Esophagus squamous epithelium (tissue), 5 donors: ENCODE results near the gene JARID2. TPM values are rescaled to one million over a fixed set of nuclear protein-coding genes. Genes with fewer than 3 reads are reported as not detected.

Experiments used
- DNase-seq: peaks from one replicate; lab custom pipeline; 2025; lab: John Stamatoyannopoulos, UW
- H3K27ac ChIP-seq, 4 donors: fragments of 200-600 bp; sonication (generic); one replicate each; pipeline ENCODE4 v1.5.1; 2016 to 2019; ENCODE audit warnings: mild to moderate bottlenecking in 1 of 4
- H3K27me3 ChIP-seq, 4 donors: fragments of 200-600 bp; sonication (generic); 1 replicate in 3 of 4; 2 replicates in 1 of 4; pipeline versions ENCODE4 v1.5.1 to v1.6.0; 2017 to 2021; ENCODE audit warnings: antibody characterized with exemption in 1 of 4
- H3K36me3 ChIP-seq, 3 donors: fragments of 200-600 bp; sonication (generic); one replicate each; pipeline ENCODE4 v1.5.1; 2016 to 2019
- H3K4me1 ChIP-seq, 3 donors: fragments of 200-600 bp; sonication (generic); one replicate each; pipeline ENCODE4 v1.5.1; 2017 to 2019
- H3K4me3 ChIP-seq, 4 donors: fragments of 200-600 bp; sonication (generic); 1 replicate in 3 of 4; 2 replicates in 1 of 4; pipeline ENCODE4 v1.5.1; 2016 to 2019; ENCODE audit warnings: mild to moderate bottlenecking in 2 of 4, moderate library complexity in 1 of 4
- H3K9me3 ChIP-seq, 3 donors: fragments of 200-600 bp; sonication (generic); one replicate each; pipeline ENCODE4 v1.5.1; 2016 to 2019
- CTCF ChIP-seq, 6 experiments: fragments of 450-650 bp in 4 of 6; fragments of 200-600 bp in 2 of 6; sonication (generic) in 2 of 6; IDR thresholded peaks; one replicate each; pipeline ENCODE4 v1.5.1; 2016 to 2019; ENCODE audit warnings: antibody characterized with exemption in 6 of 6, mild to moderate bottlenecking in 4 of 6, moderate library complexity in 4 of 6
- POLR2A ChIP-seq, 4 donors: fragments of 450-650 bp; IDR thresholded peaks; one replicate each; pipeline ENCODE4 v1.6.1; 2017; ENCODE audit warnings: antibody characterized with exemption in 4 of 4, mild to moderate bottlenecking in 4 of 4, moderate library complexity in 3 of 4
- WGBS, 2 donors: methylation state at CpG; one replicate each; pipeline ENCODE4 v1.1.5; 2018; 5-methylcytosine and 5-hydroxymethylcytosine counted together
- intact Hi-C: fragments of 100-400 bp; cut with DNase I; formaldehyde crosslinking; loops from one replicate; pipeline ENCODE4 v1.15.0; 2022
- total RNA-seq, 4 donors: library from RNA; depleted of rRNA; stranded (reverse); fragments of >200 nt; gene quantifications; one replicate each; pipeline ENCODE4 v1.1.0, GENCODE V29; 2016
- donor health status: DM: yes; HTN: yes; CAD: no.

The JARID2 gene
- total RNA-seq, 4 donors from 2014 or later = 13.3 to 19.6 (median 16.3) TPM

GRCh38 chr6:15382089-15382488 is 136.2 kb downstream of the JARID2 start:
- TF ChIP-seq POLR2A (IDR thresholded peaks at IDR 0.05) (no peak), CTCF (IDR thresholded peaks at IDR 0.05) (no peak)
- Histone ChIP-seq H3K27ac (no peak overlapping the region), H3K36me3 (no peaks in the 10 kb centered on the region), H3K27me3 (no peaks in the 10 kb centered on the region), H3K9me3 (no peaks in the 10 kb centered on the region), H3K4me1 (peaks cover 3 to 59% (median 10%) of the 10 kb centered on the region in 3 donors), H3K4me3 (no peak overlapping the region)
- 75 to 79% methylated on average over 6 to 7 of the region's 7 CpGs for WGBS, 2 donors
- intact Hi-C loops = no loop called here
- no peak for DNase-seq

DNA sequence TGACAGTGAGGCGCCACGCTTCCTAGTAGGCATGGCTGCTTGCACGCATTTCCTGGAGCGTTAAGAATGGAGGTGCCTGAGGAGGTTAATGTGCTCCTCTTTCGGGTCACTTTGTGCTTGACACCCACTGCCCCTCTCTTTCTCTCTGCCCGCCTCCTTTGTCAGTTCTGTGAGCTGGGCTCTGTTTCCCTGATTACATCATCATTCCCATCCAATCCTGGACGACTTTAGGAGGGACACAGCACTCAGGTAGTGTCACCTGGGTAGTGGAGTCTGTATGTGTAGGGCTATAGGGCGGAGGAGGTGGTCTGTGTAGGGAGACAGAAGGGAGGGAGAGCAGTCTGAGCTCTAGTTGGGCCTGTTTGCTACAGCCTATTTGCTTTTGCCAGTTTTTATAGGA is 136.8 kb downstream of the JARID2 start:
- no peaks in the 10 kb centered on the region for H3K36me3 ChIP-seq
- DNase-seq = no peak
- intact Hi-C loops = no loop called here
- no peak overlapping the region for H3K4me3 ChIP-seq
- no peaks in the 10 kb centered on the region for H3K27me3 ChIP-seq
- peaks cover 3 to 62% (median 10%) of the 10 kb centered on the region in 3 donors for H3K4me1 ChIP-seq
- no peak overlapping the region for H3K27ac ChIP-seq
- TF ChIP-seq POLR2A (IDR thresholded peaks at IDR 0.05) = no peak
- no peak for TF ChIP-seq CTCF (IDR thresholded peaks at IDR 0.05)
- WGBS, 2 donors = 88 to 95% methylated on average over 8 of the region's 8 CpGs
- no peaks in the 10 kb centered on the region for H3K9me3 ChIP-seq

DNA sequence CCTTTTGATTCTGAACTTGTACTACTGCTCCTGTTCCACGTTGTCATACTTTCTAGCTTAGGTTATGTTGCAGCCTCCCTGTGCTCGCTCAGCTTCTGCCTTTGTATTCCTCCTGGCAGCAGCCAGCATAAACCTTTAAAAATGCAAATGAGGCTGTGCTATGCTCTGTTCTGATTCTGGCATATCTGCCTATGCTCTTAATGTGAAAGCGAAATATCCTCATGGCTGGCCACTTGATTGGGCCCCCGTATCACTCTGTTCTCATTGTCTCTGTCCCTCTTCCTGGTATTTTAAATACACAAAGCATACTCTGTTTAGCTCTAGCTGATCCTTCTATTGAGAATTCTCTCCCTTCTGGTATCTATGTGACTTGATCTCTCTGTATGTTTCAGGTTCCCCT is 139.0 kb downstream of the JARID2 start:
- H3K27ac ChIP-seq = no peak overlapping the region
- WGBS, 2 donors = 41 to 45% methylated on average over 4 of the region's 4 CpGs
- no peaks in the 10 kb centered on the region for H3K9me3 ChIP-seq
- intact Hi-C loops = no loop called here
- peaks cover 10 to 73% (median 22%) of the 10 kb centered on the region in 3 donors for H3K4me1 ChIP-seq
- TF ChIP-seq POLR2A (IDR thresholded peaks at IDR 0.05) (no peak), CTCF (IDR thresholded peaks at IDR 0.05) (no peak)
- no peaks in the 10 kb centered on the region for H3K27me3 ChIP-seq
- no peaks in the 10 kb centered on the region for H3K36me3 ChIP-seq
- no peak for DNase-seq
- H3K4me3 ChIP-seq = no peak overlapping the region

DNA sequence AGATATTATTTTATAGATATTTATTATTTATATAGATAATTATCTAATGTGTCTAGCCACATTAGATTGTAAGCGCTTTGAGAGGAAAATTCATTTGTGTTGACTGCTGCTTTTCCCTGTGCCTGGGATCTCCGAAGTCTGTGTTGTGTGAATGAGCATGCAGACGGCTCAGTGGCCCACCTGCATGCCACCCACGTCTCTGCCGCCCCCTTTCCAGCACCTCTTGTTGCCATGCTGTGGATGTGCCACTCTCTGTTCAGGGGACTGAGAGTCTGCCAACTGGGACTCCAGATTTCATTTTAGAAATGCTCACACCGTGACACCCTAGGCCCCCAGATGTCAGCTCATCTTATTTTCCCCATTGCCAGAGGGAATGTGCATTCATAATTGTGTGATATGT is 139.7 kb downstream of the JARID2 start:
- no peak overlapping the region for H3K27ac ChIP-seq
- no peak overlapping the region for H3K4me3 ChIP-seq
- WGBS, 2 donors = 73 to 82% methylated on average over 6 of the region's 6 CpGs
- no peaks in the 10 kb centered on the region for H3K36me3 ChIP-seq
- no peak for DNase-seq
- peaks cover 15 to 75% (median 28%) of the 10 kb centered on the region in 3 donors for H3K4me1 ChIP-seq
- TF ChIP-seq POLR2A (IDR thresholded peaks at IDR 0.05) (no peak), CTCF (IDR thresholded peaks at IDR 0.05) (no peak)
- intact Hi-C loops = no loop called here
- no peaks in the 10 kb centered on the region for H3K27me3 ChIP-seq
- no peaks in the 10 kb centered on the region for H3K9me3 ChIP-seq

GRCh38 chr6:15386110-15386755 is 140.4 kb downstream of the JARID2 start:
- intact Hi-C loops = no loop called here
- DNase-seq = no peak
- Histone ChIP-seq H3K27ac (no peak overlapping the region), H3K4me1 (peaks cover 19 to 82% (median 34%) of the 10 kb centered on the region in 3 donors), H3K27me3 (no peaks in the 10 kb centered on the region), H3K36me3 (no peaks in the 10 kb centered on the region), H3K9me3 (no peaks in the 10 kb centered on the region), H3K4me3 (no peak overlapping the region)
- TF ChIP-seq POLR2A (IDR thresholded peaks at IDR 0.05) (no peak), CTCF (IDR thresholded peaks at IDR 0.05) (no peak)
- WGBS, 2 donors = 68 to 74% methylated on average over 6 to 7 of the region's 7 CpGs
